Measurements from ENCODE around the gene TMEM175.

- TF ChIP-seq, protein P1, sequence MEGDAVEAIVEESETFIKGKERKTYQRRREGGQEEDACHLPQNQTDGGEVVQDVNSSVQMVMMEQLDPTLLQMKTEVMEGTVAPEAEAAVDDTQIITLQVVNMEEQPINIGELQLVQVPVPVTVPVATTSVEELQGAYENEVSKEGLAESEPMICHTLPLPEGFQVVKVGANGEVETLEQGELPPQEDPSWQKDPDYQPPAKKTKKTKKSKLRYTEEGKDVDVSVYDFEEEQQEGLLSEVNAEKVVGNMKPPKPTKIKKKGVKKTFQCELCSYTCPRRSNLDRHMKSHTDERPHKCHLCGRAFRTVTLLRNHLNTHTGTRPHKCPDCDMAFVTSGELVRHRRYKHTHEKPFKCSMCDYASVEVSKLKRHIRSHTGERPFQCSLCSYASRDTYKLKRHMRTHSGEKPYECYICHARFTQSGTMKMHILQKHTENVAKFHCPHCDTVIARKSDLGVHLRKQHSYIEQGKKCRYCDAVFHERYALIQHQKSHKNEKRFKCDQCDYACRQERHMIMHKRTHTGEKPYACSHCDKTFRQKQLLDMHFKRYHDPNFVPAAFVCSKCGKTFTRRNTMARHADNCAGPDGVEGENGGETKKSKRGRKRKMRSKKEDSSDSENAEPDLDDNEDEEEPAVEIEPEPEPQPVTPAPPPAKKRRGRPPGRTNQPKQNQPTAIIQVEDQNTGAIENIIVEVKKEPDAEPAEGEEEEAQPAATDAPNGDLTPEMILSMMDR (IDR thresholded peaks at IDR 0.05; ENCODE audit: low read depth, low read length): no peak
- TF ChIP-seq POLR2A (IDR thresholded peaks at IDR 0.05; ENCODE audit: extremely low read depth, insufficient read length) (no peak), MYC (IDR thresholded peaks at IDR 0.05; ENCODE audit: low read depth, low read length) (no peak)
Measured at GRCh38 chr4:948101-948935, 16.1 kb downstream of the TMEM175 start.
